GM21360 (cell line): ENCODE measurements around the gene SLC10A3.

Source experiments
- ATAC-seq: cut with Tn5 transposase; IDR thresholded peaks from one replicate; pipeline ENCODE4 v1.9.1; 2021; ENCODE audit warnings: mild to moderate bottlenecking, moderate library complexity; ENCODE audit not compliant: unreplicated experiment

Gene SLC10A3

DNA sequence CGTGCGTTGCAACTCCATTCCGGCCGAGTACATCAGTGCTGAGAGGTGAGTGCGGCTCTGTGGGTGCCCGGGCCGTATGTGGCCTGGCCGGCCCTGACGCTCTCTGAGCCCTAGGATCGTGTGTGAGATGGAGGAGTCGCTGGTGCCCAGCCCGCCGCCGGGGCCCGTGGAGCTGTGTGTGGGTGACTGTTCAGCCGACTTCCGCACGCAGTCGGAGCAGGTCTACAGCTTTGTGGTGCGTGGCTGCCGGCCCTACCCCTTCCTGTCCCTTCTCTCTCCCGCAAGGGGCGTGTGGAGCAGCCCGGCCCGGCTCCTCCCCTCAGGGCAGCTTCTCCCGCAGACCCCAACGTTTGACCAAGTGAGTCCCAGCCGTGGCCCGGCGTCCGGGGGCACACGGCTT is 24.4 kb downstream of the SLC10A3 start:
- ATAC-seq, result no peak

DNA sequence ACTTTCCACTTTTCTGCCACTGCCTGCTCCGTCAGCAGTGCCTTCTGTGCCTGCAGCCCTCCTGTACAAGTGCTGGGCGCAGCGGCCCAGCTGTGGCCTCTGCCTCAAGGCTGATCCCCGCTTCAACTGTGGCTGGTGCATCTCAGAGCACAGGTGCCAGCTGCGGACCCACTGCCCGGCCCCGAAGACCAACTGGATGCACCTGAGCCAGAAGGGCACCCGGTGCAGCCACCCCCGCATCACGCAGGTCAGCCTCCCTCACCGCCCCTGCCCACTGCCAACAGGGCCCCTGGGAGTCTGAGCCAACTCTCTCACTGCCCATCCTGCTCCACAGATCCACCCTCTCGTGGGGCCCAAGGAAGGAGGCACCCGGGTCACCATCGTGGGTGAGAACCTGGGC is 24.8 kb downstream of the SLC10A3 start:
- no peak for ATAC-seq

DNA sequence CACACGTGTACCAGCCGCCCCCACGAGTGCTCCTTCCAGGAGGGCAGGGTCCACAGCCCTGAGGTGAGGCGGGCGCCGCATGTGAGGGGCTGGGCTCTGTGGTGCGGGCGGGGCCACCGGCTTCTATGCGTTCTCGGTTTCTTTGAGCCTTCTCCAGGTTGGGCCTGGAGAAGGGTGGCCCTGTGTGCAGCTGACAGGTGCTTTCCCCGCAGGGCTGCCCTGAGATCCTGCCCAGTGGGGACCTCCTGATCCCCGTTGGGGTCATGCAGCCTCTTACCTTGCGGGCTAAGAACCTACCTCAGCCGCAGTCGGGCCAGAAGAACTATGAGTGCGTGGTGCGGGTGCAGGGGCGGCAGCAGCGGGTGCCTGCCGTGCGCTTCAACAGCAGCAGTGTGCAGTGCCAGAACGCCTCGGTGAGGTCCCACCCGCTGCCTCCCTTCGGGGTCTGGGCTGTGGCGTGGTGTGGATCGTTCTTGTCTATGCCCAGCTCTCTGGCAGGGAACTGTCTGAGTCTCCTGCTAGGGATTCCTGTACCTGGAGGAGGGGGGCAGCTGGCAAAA is 25.5 kb downstream of the SLC10A3 start:
- no peak for ATAC-seq

DNA sequence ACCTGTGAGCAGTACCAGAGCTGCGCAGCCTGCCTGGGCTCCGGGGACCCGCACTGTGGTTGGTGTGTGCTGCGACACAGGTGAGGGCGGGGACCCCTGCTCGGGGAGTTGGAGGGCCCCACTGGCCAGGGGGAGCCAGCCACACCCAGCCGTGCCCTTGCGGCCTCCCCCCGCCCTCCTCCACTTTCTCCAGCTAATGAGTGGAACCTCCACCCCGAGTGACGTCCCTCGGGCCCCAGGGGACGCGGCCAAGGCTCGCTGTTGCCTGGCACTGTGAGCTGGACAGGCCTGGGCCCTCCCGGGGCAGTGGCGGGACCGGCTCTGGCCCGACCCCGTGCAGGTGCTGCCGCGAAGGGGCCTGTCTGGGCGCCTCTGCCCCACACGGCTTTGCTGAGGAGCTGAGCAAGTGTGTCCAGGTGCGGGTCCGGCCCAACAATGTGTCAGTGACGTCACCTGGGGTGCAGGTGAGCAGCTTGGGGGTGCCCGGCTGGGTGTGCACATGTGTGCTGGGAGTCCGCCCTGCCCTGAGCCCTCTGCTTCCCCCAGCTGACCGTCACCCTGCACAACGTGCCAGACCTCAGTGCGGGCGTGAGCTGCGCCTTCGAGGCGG is 26.7 kb downstream of the SLC10A3 start:
- no peak for ATAC-seq

DNA sequence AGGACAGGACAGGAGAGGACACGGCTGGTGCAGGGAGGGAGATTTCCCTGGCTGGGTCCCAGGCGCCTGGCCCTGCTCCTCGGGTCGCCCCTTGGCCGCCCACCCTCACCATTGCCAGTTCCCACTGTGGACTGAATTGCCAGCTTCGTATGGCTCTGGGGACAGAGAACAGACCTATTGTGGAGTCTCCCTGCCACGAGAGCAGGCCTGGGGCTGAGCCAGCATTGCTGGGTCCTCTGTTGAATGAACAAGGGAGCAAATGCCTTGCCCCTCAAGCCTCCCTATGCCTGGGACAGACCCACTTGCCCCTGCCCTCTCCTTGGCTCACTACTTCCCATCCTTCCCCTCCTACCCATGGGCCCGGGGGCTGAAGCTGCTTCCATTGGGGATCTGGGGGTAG is 28.0 kb downstream of the SLC10A3 start:
- no peak for ATAC-seq

DNA sequence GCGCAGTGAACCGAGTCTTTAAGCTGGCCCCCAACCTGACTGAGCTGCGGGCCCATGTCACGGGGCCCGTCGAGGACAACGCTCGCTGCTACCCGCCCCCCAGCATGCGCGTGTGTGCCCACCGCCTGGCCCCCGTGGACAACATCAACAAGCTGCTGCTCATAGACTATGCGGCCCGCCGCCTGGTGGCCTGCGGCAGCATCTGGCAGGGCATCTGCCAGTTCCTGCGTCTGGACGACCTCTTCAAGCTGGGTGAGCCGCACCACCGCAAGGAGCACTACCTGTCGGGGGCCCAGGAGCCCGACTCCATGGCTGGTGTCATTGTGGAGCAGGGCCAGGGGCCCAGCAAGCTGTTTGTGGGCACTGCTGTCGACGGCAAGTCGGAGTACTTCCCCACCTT is 30.1 kb downstream of the SLC10A3 start:
- ATAC-seq, result no peak

DNA sequence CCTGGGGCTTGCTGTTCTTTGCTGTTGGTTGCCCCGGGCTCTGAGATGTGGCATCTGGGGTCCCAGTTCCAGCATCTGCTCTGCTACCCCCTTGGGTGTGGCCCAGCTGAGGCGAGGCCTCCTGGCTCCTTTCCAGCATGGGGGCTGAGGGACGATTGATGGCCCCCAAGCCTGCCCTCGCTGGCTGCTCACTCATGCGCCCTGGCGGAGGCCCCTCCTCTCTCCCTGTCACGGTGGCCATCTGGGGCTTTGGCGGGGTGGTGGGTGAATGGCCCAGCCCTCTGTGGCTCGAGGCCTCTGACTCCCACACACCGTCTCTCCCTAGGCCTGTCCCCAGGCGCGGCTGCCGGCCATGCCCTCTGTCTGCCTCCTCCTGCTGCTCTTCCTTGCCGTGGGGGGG is 30.6 kb downstream of the SLC10A3 start:
- no peak for ATAC-seq

DNA sequence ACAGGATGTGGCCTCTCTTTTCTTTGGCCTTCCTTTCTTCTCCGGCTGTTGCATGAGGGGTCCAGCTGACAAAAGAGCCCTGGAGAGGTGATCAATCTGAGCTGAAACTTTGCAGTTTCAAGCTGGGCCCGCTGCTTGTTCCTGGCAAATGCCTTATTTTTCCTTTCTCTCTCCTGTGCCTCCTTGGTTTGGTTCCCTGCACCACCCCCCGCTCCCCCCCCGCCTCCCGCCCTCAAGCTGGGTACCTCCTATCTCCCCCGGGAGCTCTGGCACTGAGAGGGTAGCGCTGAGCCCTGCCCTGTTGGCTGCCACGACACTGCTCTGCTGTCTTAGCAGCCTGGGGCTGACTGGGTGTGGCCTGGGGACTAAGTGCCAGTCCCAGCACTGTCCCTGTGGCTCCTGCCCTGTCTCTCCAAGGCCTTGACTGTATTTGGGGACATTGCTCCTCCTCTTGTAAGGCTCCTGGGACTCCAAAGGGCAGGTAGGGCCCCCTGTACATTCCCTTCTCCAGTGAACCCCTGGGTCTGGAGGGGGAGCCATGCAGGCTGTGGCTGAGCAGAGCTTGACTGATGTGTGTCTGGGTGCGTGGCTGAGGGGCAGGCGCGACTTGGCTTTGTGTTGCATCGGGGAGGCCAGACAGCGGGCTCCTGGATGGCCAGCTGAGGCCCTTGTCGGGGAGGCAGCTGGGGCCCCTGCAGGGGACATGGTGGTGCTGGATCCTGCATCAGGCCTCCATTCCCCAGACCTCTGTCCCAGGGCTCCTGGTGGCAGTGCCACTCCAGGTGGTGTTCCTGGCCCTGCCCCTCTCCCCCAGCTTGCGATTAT is 31.3 kb downstream of the SLC10A3 start:
- ATAC-seq, result no peak

DNA sequence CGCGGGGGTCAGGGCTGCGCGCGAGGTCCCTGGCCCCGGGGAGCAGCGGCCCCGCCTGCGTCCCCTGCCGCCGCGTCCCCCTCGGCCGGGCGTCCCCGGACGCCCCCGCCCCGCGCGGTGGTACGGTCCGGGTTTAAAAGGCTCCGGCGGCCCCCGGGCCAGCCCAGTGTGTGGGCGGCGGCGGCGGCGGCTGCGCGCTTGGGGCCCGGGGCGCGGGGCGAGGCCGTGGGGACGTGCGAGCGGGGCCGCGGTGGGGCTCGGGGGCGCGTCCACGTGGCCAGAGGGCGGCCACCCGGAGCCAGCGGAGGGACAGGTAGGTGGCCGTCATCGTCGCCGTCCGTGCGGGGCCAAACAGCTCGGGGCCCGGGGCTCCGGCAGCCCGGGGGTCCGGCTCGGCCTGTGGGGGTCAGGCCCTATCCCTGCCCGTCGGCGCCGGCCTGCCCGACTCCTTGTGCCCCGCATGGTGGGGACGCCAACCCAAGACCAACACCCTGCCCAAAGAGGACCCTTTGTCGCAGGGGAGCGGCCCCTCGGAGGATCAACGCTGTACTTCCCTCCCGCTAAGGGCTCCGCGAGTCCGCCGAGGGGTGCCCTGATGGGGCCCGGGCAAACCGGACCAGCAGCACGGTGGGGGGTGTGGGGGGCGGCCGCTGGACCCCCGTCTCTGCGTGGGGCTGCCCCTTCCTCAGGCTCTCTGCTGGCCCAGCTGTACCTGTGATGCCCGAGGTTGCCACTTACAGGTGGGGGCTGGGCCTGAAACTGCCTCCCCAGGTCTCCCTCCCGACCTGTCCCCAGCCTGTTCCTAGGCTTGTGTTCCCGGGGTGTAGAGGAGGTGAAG is 32.1 kb downstream of the SLC10A3 start, which contains the start of gene PLXNA3:
PLXNA3 (plus strand) TSS at position 166 of the 838 bp plus-strand sequence. CDS start 1,903 bp downstream, outside the sequence.
- ATAC-seq, result peak; percentile 50

DNA sequence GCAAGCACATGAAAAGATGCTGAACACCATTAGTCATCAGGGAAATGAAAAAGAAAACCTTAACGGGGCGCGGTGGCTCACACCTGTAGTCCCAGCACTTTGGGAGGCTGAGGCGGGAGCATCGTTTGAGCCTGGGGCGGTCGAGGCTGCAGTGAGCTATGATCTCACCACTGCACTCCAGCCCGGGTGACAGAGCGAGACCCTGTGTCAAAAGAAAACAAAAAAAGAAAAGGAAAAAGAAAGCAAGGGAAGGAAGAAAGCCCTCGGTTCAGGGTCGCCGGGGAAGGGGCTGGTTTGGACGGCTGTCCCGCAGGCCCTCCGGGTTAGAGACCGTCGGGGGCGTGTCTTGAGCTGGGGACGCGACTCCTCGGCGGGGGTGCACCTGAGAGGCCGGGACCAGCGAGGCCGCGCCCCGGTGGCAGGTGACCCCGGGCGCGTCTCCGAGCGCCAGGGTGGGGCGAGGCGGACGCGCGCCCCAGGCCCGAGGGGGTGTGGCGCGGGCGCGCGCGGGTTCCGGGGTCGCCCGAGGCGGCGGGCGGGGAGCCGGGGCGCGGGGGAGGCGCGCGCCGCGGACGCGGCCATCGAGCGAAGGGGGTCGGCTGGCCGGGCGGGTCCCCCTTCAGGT is 32.8 kb downstream of the SLC10A3 start:
- ATAC-seq, result peak; percentile 50

DNA sequence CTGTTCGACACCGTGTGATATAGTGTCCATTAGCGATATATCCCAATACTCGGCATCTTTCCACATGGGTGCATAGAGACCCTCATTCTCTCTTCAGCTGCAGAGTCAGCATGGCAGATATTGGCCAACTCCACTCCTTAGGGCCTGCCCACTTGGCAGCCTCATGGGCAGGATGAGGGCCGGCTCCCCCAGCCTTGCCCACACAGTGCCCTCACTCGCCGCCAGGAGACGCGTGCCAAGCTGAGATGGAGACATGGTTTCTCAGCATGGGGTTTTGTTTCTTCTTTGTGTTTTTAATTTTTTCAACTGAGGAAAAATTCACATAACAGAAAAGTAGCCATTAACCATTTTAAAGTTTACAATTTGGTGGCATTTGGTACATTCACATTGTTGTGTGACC is 37.6 kb downstream of the SLC10A3 start:
- no peak for ATAC-seq

DNA sequence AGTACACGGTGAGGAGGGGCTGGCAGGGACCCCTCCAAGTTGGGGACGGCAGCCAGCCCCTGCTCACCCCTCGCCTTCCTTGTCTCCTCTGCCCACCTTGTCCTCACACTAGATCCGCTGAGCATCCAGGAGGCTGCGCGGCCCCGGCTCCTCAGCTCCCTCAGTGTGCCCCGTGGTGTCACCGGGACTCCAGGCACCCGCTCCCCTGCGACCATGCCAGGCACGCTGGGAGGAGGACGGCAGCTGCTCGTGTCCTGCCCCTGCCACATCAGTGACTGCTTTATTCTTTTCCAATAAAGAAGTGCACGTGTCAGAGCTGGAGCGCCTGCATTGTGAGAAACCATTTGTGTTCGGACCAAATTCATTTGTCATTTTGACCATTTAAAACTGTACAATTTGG is 40.1 kb downstream of the SLC10A3 start:
- ATAC-seq, result no peak

DNA sequence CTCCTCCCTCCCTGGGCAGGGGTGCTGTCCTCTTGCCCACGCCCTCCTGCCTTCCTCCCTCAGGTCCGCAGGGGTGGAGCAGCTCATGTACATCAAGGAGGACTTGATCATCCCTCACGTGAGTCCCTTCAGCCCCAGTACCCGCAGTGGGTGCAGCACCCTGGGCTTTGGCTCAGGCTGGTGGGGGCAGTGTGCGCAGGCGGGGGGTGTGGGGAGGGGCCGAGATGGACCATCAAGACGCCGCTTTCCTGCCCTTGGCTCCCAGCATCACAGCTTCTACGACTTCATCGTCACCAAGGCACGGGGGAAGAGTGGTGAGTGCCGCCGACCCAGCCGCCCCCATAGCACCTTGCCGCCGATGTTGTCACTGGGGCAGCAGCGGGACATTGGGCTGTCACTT is 40.8 kb downstream of the SLC10A3 start:
- ATAC-seq, result no peak

DNA sequence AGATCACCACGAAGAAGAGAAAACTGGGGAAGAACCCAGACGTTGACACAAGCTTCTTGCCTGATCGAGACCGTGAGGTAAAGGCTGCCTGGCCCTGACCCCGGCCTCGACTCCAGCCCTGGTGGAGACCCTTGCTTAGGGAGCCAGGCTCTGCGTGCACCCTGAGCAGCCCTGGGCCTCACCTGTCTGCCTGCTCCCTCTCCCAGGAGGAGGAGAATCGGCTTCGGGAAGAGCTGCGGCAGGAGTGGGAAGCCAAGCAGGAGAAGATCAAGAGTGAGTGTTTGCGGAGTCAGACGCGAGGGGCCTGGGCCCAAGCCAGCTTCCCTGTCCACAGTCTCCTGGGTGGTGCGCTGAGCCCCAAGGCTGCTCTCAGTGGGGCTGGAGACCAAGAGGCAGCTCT is 41.9 kb downstream of the SLC10A3 start:
- no peak for ATAC-seq

DNA sequence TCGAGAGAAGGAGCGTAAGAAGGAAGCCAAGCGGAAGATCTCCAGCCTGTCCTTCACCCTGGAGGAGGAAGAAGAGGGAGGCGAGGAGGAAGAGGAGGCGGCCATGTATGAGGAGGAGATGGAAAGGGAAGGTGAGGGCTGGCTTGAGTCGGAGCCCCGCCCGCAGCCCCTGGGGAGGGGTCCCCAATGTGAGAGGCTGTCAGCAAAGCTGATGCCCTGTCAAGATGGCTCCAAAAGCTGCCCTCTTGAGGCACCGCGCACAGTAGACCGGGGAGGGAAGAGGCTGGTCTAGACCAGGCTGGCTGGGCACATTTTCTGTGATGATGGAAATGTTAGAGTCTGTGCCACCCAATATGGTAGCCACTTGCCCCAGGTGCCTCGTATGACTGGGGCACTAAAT is 44.0 kb downstream of the SLC10A3 start:
- ATAC-seq, result no peak

DNA sequence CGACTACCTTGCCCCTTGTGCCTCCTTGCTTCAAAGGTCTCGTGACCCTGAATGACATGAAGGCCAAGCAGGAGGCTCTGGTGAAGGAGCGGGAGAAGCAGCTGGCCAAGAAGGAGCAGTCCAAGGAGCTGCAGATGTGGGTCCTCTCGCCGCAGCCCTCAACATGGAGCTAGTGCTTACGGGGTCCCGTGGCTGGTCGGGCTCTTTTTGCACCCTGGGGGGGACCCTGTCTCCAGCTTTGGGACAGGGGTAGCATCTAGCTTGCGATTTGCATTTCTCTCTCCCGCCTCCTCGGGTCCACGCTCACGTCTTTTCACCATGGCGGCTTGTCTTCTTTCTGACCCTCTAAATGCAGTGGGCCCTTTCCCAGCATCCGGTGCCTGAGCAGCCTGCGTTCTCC is 44.7 kb downstream of the SLC10A3 start:
- no peak for ATAC-seq

DNA sequence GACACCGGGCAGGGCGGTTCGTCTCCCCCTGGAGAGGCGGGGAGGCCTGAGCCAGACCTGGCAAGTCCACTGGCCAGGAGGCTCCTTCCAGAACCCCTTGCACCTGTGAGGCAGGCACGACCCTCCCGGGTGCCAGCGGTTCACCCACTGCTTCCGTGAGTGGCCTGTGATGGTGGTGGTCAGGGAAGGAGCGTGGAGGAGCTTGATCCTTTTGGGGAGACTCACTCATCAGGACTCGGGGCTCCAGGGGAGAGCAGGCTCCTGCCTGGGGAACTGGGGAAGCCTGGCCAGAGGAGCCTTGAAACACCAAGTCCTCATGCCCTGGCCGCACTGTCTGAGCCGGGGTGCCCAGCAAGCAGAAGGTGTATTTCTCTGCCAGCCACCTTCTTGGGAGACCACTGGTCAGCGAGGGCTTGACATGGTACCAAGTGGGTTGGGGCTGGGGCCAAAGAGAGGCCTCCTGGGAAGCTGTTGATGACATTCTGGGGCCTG is 45.6 kb downstream of the SLC10A3 start:
- ATAC-seq, result peak; percentile 5

DNA sequence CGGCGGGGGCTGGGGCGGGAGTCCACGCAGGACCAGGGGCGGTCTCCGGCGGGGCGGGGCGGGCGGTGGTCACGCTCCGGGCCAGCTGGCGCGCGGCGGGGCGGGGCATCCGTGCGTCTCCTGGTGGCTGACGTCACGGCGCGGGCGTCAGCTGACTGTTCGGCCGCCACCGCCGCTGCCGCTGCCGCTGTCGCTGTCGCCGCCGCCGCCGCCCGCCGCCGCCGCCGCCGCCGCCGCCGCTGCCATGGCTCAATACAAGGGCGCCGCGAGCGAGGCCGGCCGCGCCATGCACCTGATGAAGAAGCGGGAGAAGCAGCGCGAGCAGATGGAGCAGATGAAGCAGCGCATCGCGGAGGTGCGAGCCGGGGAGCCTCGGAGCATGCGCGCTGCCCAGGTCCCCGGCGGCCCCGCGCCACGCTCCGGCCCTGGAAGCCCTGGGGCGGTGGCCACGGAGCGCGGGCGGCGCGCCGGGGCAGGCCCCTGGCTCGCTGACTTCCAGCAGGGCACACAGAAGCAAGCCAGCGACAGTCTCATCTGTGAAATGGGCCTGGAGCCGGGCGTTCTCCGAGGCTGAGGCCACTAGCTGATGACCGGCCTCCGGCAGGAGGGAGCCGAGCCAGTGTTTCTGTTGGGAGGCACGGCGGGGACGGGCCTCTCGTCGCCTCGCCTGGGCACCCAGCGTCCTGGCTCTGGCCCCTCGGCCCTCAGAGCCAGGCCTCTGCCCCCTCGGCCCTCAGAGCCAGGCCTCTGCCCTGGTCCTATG is 46.3 kb downstream of the SLC10A3 start, which contains the start of gene FAM50A:
FAM50A (plus strand) TSS at position 150 of the 763 bp plus-strand sequence; CDS start at position 245, 95 bp downstream.
- peak; percentile 63 for ATAC-seq

DNA sequence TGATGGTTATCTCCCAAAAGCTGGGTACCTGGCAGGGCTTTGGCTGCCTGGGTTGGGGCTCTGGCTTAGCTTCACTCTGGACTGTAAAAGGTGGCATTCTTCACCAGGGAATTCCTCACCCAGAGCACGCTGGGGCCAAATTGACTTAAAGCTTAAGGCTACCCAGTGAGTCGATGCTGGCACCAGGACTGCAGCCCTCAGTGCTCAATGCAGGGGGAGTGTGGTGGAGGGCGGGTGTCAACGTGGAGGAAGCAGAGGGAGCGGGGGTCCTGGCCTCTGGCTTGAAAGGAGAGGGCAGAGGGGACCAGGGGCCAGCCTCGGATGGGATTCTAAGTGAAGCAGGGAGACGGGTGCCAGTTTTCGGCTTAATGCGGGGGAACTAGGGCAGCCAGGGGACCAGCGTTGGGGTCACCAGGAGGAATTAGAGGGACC is 46.9 kb downstream of the SLC10A3 start:
- ATAC-seq, result no peak
